Hepatocyte (in vitro differentiated cells): ENCODE results near the gene SLC45A2.

ENCODE experiments used
- CTCF ChIP-seq: fragments of 200-600 bp; sonication (generic); IDR thresholded peaks from 2 replicates; pipeline ENCODE4 v1.5.1; 2016; ENCODE audit warnings: antibody characterized with exemption, mild to moderate bottlenecking; ENCODE audit not compliant: poor library complexity
- EZH2 ChIP-seq: fragments of 200-600 bp; sonication (generic); IDR thresholded peaks from 2 replicates; pipeline ENCODE4 v1.6.1; 2016; ENCODE audit warnings: antibody characterized with exemption, mild to moderate bottlenecking, borderline replicate concordance

- TF ChIP-seq CTCF (no peak), EZH2 (no peak)
Measured at GRCh38 chr5:33966805-33967204, 17.7 kb downstream of the SLC45A2 start.
